Sigmoid colon (tissue), 7 donors: ENCODE data around the gene ZNF175. TPM values are rescaled to one million over a fixed set of nuclear protein-coding genes. Genes with fewer than 3 reads are reported as not detected.

Experiments used
- DNase-seq: peaks from one replicate; pipeline ENCODE4 v3.0.0-alpha.2; 2019
- H3K27ac ChIP-seq, 4 donors: fragments of 200-600 bp; sonication (generic); one replicate each; pipeline ENCODE4 v1.5.1; 2016 to 2019; ENCODE audit warnings: mild to moderate bottlenecking in 1 of 4
- H3K27me3 ChIP-seq, 3 donors: fragments of 200-600 bp; sonication (generic); one replicate each; pipeline ENCODE4 v1.5.1; 2019; ENCODE audit warnings: mild to moderate bottlenecking in 1 of 3
- H3K36me3 ChIP-seq, 4 donors: fragments of 200-600 bp; sonication (generic); one replicate each; pipeline ENCODE4 v1.5.1; 2016 to 2019
- H3K4me1 ChIP-seq, 4 donors: fragments of 200-600 bp; sonication (generic); one replicate each; pipeline ENCODE4 v1.5.1; 2017 to 2019
- H3K4me3 ChIP-seq, 4 donors: fragments of 200-600 bp; sonication (generic); one replicate each; pipeline ENCODE4 v1.5.1; 2017 to 2019; ENCODE audit warnings: mild to moderate bottlenecking in 2 of 4, moderate library complexity in 1 of 4
- H3K9me3 ChIP-seq, 4 donors: fragments of 200-600 bp in 3 of 4; sonication (generic) in 3 of 4; one replicate each; pipeline versions ENCODE4 v1.5.1 to v1.6.1; 2013 to 2019
- CTCF ChIP-seq, 4 experiments: fragments of 450-650 bp in 3 of 4; fragments of 200-600 bp in 1 of 4; IDR thresholded peaks; one replicate each; pipeline ENCODE4 v1.5.1; 2016 to 2019; ENCODE audit warnings: antibody characterized with exemption in 4 of 4, mild to moderate bottlenecking in 3 of 4, moderate library complexity in 2 of 4
- EP300 ChIP-seq, 4 donors: sonication (generic); formaldehyde crosslinking; IDR thresholded peaks; one replicate each; pipeline ENCODE4 v1.6.1; 2017; ENCODE audit warnings: antibody characterized with exemption in 4 of 4
- POLR2A ChIP-seq, 2 donors: fragments of 450-650 bp; IDR thresholded peaks; one replicate each; pipeline ENCODE4 v1.6.1; 2016; ENCODE audit warnings: antibody characterized with exemption in 2 of 2, mild to moderate bottlenecking in 2 of 2, moderate library complexity in 2 of 2
- POLR2AphosphoS5 ChIP-seq, 4 donors: sonication (generic); formaldehyde crosslinking; IDR thresholded peaks; one replicate each; pipeline ENCODE4 v1.6.1; 2017; ENCODE audit warnings: antibody characterized with exemption in 4 of 4
- whole genome bisulfite sequencing, 2 donors: extraction: QIAGEN DNeasy Blood & Tissue Kit; methylation state at CpG; one replicate each; pipeline ENCODE4 v1.1.7; 2013; 5-methylcytosine and 5-hydroxymethylcytosine counted together
- intact Hi-C: fragments of 100-400 bp; cut with DNase I; formaldehyde crosslinking; loops from one replicate; pipeline ENCODE4 v1.15.1; 2023
- polyA plus RNA-seq, 3 donors: library from polyadenylated mRNA; stranded (reverse); fragments of 200-250 nt; gene quantifications; one replicate each; pipeline ENCODE4 v1.2.3, GENCODE V29; 2013
- total RNA-seq, 4 donors: library from RNA; depleted of rRNA; stranded (reverse); fragments of >200 nt; gene quantifications; one replicate each; pipeline ENCODE4 v1.1.0, GENCODE V29; 2016
- donor health status: healthy with polysubstance abuse.
- donor health status: Bipolar disorder and iron deficiency.
- donor health status: healthy.

Gene ZNF175
- total and polyA plus RNA-seq, 7 donors = 1.4 to 5.8 (median 3.6) TPM

GRCh38 chr19:51548213-51548651, 22.9 kb upstream of the ZNF175 start:
- peaks cover 0 to 24% (median 0%) of the 10 kb centered on the region in 3 donors for H3K27me3 ChIP-seq

GRCh38 chr19:51548891-51549305, 22.2 kb upstream of the ZNF175 start:
- DNase-seq = no peak
- TF ChIP-seq EP300 (IDR thresholded peaks at IDR 0.05) = no peak
- no peak for TF ChIP-seq CTCF (IDR thresholded peaks at IDR 0.05)
- TF ChIP-seq POLR2A (IDR thresholded peaks at IDR 0.05) = no peak
- TF ChIP-seq POLR2AphosphoS5 (IDR thresholded peaks at IDR 0.05) = no peak
- H3K9me3 ChIP-seq = no peaks in the 10 kb centered on the region
- WGBS, 2 donors = 72 to 77% methylated on average over 4 of the region's 4 CpGs
- intact Hi-C loops = no loop called here
- H3K27me3 ChIP-seq = peaks cover 0 to 24% (median 0%) of the 10 kb centered on the region in 3 donors
- H3K4me1 ChIP-seq = no peaks in the 10 kb centered on the region
- no peak overlapping the region for H3K4me3 ChIP-seq
- H3K36me3 ChIP-seq = no peaks in the 10 kb centered on the region
- H3K27ac ChIP-seq = no peak overlapping the region

More at GRCh38 chr19:51548213-51548651, 22.9 kb upstream of the ZNF175 start:
- 66 to 72% methylated on average over 5 of the region's 5 CpGs for WGBS, 2 donors
- Histone ChIP-seq H3K36me3 (no peaks in the 10 kb centered on the region), H3K9me3 (no peaks in the 10 kb centered on the region), H3K27ac (no peak overlapping the region), H3K4me1 (no peaks in the 10 kb centered on the region), H3K4me3 (no peak overlapping the region)
- TF ChIP-seq POLR2AphosphoS5 (IDR thresholded peaks at IDR 0.05) = no peak
- no peak for TF ChIP-seq EP300 (IDR thresholded peaks at IDR 0.05)
- no peak for DNase-seq
- intact Hi-C loops = no loop called here

- no peaks in the 10 kb centered on the region for H3K36me3 ChIP-seq
- no peak for DNase-seq
- no peak overlapping the region for H3K4me3 ChIP-seq
- TF ChIP-seq POLR2AphosphoS5 (IDR thresholded peaks at IDR 0.05) (no peak), EP300 (IDR thresholded peaks at IDR 0.05) (no peak), CTCF (IDR thresholded peaks at IDR 0.05) (no peak), POLR2A (IDR thresholded peaks at IDR 0.05) (no peak)
- no peaks in the 10 kb centered on the region for H3K4me1 ChIP-seq
- intact Hi-C loops = no loop called here
- WGBS, 2 donors = 49 to 56% methylated on average over 8 of the region's 8 CpGs
- no peaks in the 10 kb centered on the region for H3K9me3 ChIP-seq
- no peak overlapping the region for H3K27ac ChIP-seq
- peaks cover 0 to 24% (median 0%) of the 10 kb centered on the region in 3 donors for H3K27me3 ChIP-seq
Measured at GRCh38 chr19:51549533-51550324, 21.4 kb upstream of the ZNF175 start.

GRCh38 chr19:51550848-51551672, 20.0 kb upstream of the ZNF175 start:
- intact Hi-C loops = no loop called here
- no peak for DNase-seq
- WGBS, 2 donors = 71 to 80% methylated on average over 20 of the region's 20 CpGs
- Histone ChIP-seq H3K27ac (no peak overlapping the region), H3K36me3 (no peaks in the 10 kb centered on the region), H3K4me1 (no peaks in the 10 kb centered on the region), H3K4me3 (no peak overlapping the region), H3K27me3 (peaks cover 0 to 24% (median 0%) of the 10 kb centered on the region in 3 donors), H3K9me3 (no peaks in the 10 kb centered on the region)
- TF ChIP-seq CTCF (IDR thresholded peaks at IDR 0.05) (no peak), POLR2A (IDR thresholded peaks at IDR 0.05) (no peak), POLR2AphosphoS5 (IDR thresholded peaks at IDR 0.05) (no peak), EP300 (IDR thresholded peaks at IDR 0.05) (no peak)
